Peyer's patch (tissue), 4 donors: ENCODE results near the gene NOC2L. TPM values are rescaled to one million over a fixed set of nuclear protein-coding genes. Genes with fewer than 3 reads are reported as not detected.

Experiments used
- DNase-seq, 3 donors: peaks; one replicate each; pipeline ENCODE4 v3.0.0-alpha.2; 2017 to 2019
- H3K27ac ChIP-seq, 4 donors: fragments of 200-600 bp; sonication (generic); one replicate each; pipeline ENCODE4 v1.5.1; 2016 to 2019
- H3K27me3 ChIP-seq, 2 donors: fragments of 200-600 bp; sonication (generic); one replicate each; pipeline ENCODE4 v1.5.1; 2019
- H3K36me3 ChIP-seq, 3 donors: fragments of 200-600 bp; sonication (generic); one replicate each; pipeline ENCODE4 v1.5.1; 2016 to 2019
- H3K4me1 ChIP-seq, 4 donors: fragments of 200-600 bp; sonication (generic); one replicate each; pipeline ENCODE4 v1.5.1; 2016 to 2019
- H3K4me3 ChIP-seq, 4 donors: fragments of 200-600 bp; sonication (generic); 1 replicate in 3 of 4; 2 replicates in 1 of 4; pipeline ENCODE4 v1.5.1; 2016 to 2019; ENCODE audit warnings: mild to moderate bottlenecking in 1 of 4
- H3K9me3 ChIP-seq, 4 donors: fragments of 200-600 bp; sonication (generic); one replicate each; pipeline ENCODE4 v1.5.1; 2016 to 2019; ENCODE audit warnings: mild to moderate bottlenecking in 1 of 4
- POLR2A ChIP-seq, 2 donors: fragments of 450-650 bp; IDR thresholded peaks; one replicate each; pipeline ENCODE4 v1.5.1; 2017; ENCODE audit warnings: antibody characterized with exemption in 2 of 2, mild to moderate bottlenecking in 2 of 2, moderate library complexity in 2 of 2
- total RNA-seq, 4 donors: library from RNA; depleted of rRNA; stranded (reverse); fragments of >200 nt; gene quantifications; one replicate each; pipeline ENCODE4 v1.1.0, GENCODE V29; 2016
- TF ChIP-seq, protein P1 (sequence below), 6 experiments: fragments of 450-650 bp in 4 of 6; fragments of 200-600 bp in 2 of 6; sonication (generic) in 1 of 6; IDR thresholded peaks; one replicate each; pipeline ENCODE4 v1.5.1; 2017 to 2019; ENCODE audit warnings: antibody characterized with exemption in 6 of 6, mild to moderate bottlenecking in 3 of 6, moderate library complexity in 1 of 6

The NOC2L gene
- total RNA-seq, 4 donors from 2014 or later: 18.2 to 58.6 (median 39.9) TPM

DNA sequence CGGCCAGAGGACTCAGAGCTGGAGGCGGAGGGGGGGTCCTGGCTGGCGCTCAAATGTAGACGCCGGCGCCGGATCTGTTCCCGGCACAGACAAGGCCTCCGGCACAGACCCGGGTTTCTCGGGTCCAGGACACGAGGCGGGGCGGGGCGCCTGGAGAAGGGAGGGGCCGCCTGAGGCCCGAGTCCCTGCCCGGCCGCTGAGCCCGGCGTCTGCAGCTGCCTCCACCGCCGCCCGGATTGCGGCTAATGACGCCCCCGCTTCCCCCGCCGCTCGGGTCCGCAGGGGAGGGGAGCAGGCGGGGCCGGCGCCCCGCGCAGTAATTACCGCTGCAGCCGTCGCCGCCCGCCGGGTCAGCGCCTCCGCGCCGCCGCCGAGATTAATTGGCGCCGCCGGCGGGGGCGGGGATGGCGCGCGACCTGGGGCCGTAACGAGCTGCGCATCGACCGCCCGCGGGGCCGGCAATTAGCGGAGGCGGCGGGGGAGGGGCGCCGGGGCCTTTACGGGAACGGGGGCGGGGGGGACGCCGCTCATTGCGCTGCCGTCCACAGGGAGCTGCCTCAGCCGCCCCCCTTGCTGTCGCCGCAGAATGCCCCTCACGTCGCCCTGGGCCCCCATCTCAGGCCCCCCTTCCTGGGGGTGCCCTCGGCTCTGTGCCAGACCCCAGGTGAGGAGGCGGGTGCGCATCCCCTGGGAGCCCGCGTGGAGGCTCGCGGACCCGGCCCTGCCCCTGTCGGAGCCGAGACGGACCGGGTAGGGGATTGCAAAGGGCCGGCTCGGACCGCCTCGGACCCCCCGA, 17.3 kb downstream of the NOC2L start:
- Histone ChIP-seq H3K9me3 (no peaks in the 10 kb centered on the region), H3K27me3 (peaks cover 0 to 38% of the 10 kb centered on the region in 2 donors), H3K4me3 (peak overlapping the region; percentile 18 to 53 (median 51)), H3K4me1 (peaks cover 5 to 43% (median 27%) of the 10 kb centered on the region in 4 donors), H3K36me3 (peaks cover 0 to 20% (median 0%) of the 10 kb centered on the region in 3 donors), H3K27ac (peak overlapping the region; percentile 49 to 74 (median 71))
- no peak for TF ChIP-seq POLR2A (IDR thresholded peaks at IDR 0.05)
- TF ChIP-seq, protein P1, sequence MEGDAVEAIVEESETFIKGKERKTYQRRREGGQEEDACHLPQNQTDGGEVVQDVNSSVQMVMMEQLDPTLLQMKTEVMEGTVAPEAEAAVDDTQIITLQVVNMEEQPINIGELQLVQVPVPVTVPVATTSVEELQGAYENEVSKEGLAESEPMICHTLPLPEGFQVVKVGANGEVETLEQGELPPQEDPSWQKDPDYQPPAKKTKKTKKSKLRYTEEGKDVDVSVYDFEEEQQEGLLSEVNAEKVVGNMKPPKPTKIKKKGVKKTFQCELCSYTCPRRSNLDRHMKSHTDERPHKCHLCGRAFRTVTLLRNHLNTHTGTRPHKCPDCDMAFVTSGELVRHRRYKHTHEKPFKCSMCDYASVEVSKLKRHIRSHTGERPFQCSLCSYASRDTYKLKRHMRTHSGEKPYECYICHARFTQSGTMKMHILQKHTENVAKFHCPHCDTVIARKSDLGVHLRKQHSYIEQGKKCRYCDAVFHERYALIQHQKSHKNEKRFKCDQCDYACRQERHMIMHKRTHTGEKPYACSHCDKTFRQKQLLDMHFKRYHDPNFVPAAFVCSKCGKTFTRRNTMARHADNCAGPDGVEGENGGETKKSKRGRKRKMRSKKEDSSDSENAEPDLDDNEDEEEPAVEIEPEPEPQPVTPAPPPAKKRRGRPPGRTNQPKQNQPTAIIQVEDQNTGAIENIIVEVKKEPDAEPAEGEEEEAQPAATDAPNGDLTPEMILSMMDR (IDR thresholded peaks at IDR 0.05): no peak
- peak in 2 of 3 donors; percentile 75 to 82 for DNase-seq

DNA sequence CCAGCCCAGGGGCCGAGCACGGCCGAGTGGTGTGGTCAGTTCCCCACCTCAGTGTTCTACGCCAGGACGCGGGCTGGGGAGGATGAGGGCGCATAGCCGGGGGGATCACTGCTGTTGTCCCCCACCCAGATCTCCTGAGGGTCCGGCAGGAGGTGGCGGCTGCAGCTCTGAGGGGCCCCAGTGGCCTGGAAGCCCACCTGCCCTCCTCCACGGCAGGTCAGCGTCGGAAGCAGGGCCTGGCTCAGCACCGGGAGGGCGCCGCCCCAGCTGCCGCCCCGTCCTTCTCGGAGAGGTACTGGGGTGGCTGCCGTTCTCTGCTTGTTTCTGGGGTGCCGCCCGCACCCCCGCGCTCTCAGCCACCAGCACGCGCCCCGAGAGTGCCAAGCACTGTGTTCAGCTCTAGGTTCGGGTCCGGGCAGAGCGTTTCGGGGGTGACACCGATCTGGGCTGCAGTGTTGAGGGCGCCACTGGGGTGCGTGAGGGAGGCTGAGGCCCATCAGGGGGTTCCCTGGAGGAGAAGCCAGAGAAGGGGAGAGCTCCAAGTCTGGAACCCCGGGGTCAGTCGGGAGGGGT, 18.0 kb downstream of the NOC2L start:
- peaks cover 5 to 43% (median 27%) of the 10 kb centered on the region in 4 donors for H3K4me1 ChIP-seq
- peaks cover 0 to 44% of the 10 kb centered on the region in 2 donors for H3K27me3 ChIP-seq
- no peak for DNase-seq
- no peak for TF ChIP-seq POLR2A (IDR thresholded peaks at IDR 0.05)
- TF ChIP-seq, protein P1 (IDR thresholded peaks at IDR 0.05): no peak
- peaks cover 0 to 13% (median 0%) of the 10 kb centered on the region in 3 donors for H3K36me3 ChIP-seq
- no peaks in the 10 kb centered on the region for H3K9me3 ChIP-seq
- peak overlapping the region; percentile 18 to 53 (median 51) for H3K4me3 ChIP-seq
- H3K27ac ChIP-seq: peak overlapping the region; percentile 49 to 74 (median 71)

- Histone ChIP-seq H3K4me3 (peak overlapping the region; percentile 15 to 53 (median 51)), H3K4me1 (peaks cover 5 to 51% (median 27%) of the 10 kb centered on the region in 4 donors)
These were observed 18.7 kb downstream of the NOC2L start for GRCh38 chr1:940107-941014.

GRCh38 chr1:939511-940106, 19.4 kb downstream of the NOC2L start:
- Histone ChIP-seq H3K27me3 (peaks cover 0 to 55% of the 10 kb centered on the region in 2 donors), H3K36me3 (no peaks in the 10 kb centered on the region), H3K4me3 (peak overlapping the region in 2 of 4 donors; percentile 52 to 53), H3K27ac (peak overlapping the region in 1 of 4 donors; percentile 70), H3K4me1 (peaks cover 5 to 51% (median 27%) of the 10 kb centered on the region in 4 donors), H3K9me3 (no peaks in the 10 kb centered on the region)
- TF ChIP-seq POLR2A (IDR thresholded peaks at IDR 0.05): no peak
- TF ChIP-seq, protein P1 (IDR thresholded peaks at IDR 0.05): no peak
- DNase-seq: no peak

More at GRCh38 chr1:940107-941014, 18.7 kb downstream of the NOC2L start:
- Histone ChIP-seq H3K9me3 (no peaks in the 10 kb centered on the region), H3K27me3 (peaks cover 0 to 50% of the 10 kb centered on the region in 2 donors), H3K27ac (peak overlapping the region; percentile 49 to 74 (median 71)), H3K36me3 (peaks cover 0 to 6% (median 0%) of the 10 kb centered on the region in 3 donors)
- peak in 2 of 3 donors; percentile 63 for DNase-seq
- TF ChIP-seq, protein P1 (IDR thresholded peaks at IDR 0.05): no peak
- no peak for TF ChIP-seq POLR2A (IDR thresholded peaks at IDR 0.05)
